Rectal smooth muscle tissue (tissue), 1 donor: Measurements from ENCODE around the gene CHAC1.
A peak's percentile ranks its signal among the peaks of the same experiment; 100 is the strongest.

Source experiments
- H3K27ac ChIP-seq: one replicate; pipeline ENCODE4 v1.7.0; 2013; ENCODE audit warnings: low read depth, low read length, inconsistent platforms
- H3K27me3 ChIP-seq: one replicate; pipeline ENCODE4 v1.7.0; 2013; ENCODE audit warnings: low read length; ENCODE audit not compliant: control insufficient read depth, insufficient read depth
- H3K36me3 ChIP-seq: one replicate; pipeline ENCODE4 v1.7.0; 2013; ENCODE audit warnings: low read length; ENCODE audit not compliant: control insufficient read depth, insufficient read depth
- H3K4me1 ChIP-seq: one replicate; pipeline ENCODE4 v1.7.0; 2013; ENCODE audit warnings: low read length; ENCODE audit not compliant: control insufficient read depth, insufficient read depth
- H3K4me3 ChIP-seq: one replicate; pipeline ENCODE4 v1.7.0; 2013; ENCODE audit warnings: low read length
- H3K9ac ChIP-seq: one replicate; pipeline ENCODE4 v1.7.0; 2013; ENCODE audit warnings: low read length

CHAC1 gene

GRCh38 chr15:40952901-40953712, at the start of gene CHAC1:
CHAC1 (plus strand) TSS chr15:40953471; CDS start chr15:40953584, 113 bp downstream.
- Histone ChIP-seq H3K4me1 (peaks cover 13% of the 10 kb centered on the region), H3K27ac (peak within 1 kb of the TSS; percentile 84), H3K9ac (peak within 1 kb of the TSS; percentile 53), H3K36me3 (no peaks in the 10 kb centered on the region), H3K27me3 (no peaks in the 10 kb centered on the region), H3K4me3 (peak within 1 kb of the TSS; percentile 87)

- peaks cover 10% of the 10 kb centered on the region for H3K4me1 ChIP-seq
- no peak overlapping the region for H3K27ac ChIP-seq
- H3K36me3 ChIP-seq = peaks cover 27% of the 10 kb centered on the region
- no peak overlapping the region for H3K9ac ChIP-seq
- H3K27me3 ChIP-seq = no peaks in the 10 kb centered on the region
- no peak overlapping the region for H3K4me3 ChIP-seq
These were observed 48.6 kb upstream of the CHAC1 start for GRCh38 chr15:40904552-40905201.

GRCh38 chr15:40906091-40906990, 46.9 kb upstream of the CHAC1 start:
- peak overlapping the region; percentile 78 for H3K4me3 ChIP-seq
- peaks cover 10% of the 10 kb centered on the region for H3K4me1 ChIP-seq

GRCh38 chr15:40906991-40907802, 46.1 kb upstream of the CHAC1 start:
- H3K4me3 ChIP-seq = peak overlapping the region; percentile 78
- no peaks in the 10 kb centered on the region for H3K27me3 ChIP-seq
- peaks cover 13% of the 10 kb centered on the region for H3K36me3 ChIP-seq
- H3K4me1 ChIP-seq = peaks cover 10% of the 10 kb centered on the region
- H3K27ac ChIP-seq = peak overlapping the region; percentile 84
- H3K9ac ChIP-seq = peak overlapping the region; percentile 93

More at GRCh38 chr15:40906091-40906990, 46.9 kb upstream of the CHAC1 start:
- H3K27me3 ChIP-seq = no peaks in the 10 kb centered on the region
- peak overlapping the region; percentile 84 for H3K27ac ChIP-seq
- peak overlapping the region; percentile 93 for H3K9ac ChIP-seq
- peaks cover 13% of the 10 kb centered on the region for H3K36me3 ChIP-seq

- Histone ChIP-seq H3K27me3 (no peaks in the 10 kb centered on the region), H3K36me3 (peaks cover 7% of the 10 kb centered on the region), H3K4me1 (peaks cover 10% of the 10 kb centered on the region), H3K9ac (no peak overlapping the region), H3K27ac (no peak overlapping the region), H3K4me3 (no peak overlapping the region)
These were observed 45.2 kb upstream of the CHAC1 start for GRCh38 chr15:40908095-40908494.

- H3K36me3 ChIP-seq = no peaks in the 10 kb centered on the region
- peaks cover 10% of the 10 kb centered on the region for H3K4me1 ChIP-seq
- no peaks in the 10 kb centered on the region for H3K27me3 ChIP-seq
- H3K9ac ChIP-seq = no peak overlapping the region
- no peak overlapping the region for H3K4me3 ChIP-seq
- H3K27ac ChIP-seq = no peak overlapping the region
These were observed 43.3 kb upstream of the CHAC1 start for GRCh38 chr15:40909662-40910630.

GRCh38 chr15:40911141-40911540, 42.1 kb upstream of the CHAC1 start:
- Histone ChIP-seq H3K4me1 (peaks cover 6% of the 10 kb centered on the region), H3K27ac (no peak overlapping the region)

GRCh38 chr15:40911693-40912092, 41.6 kb upstream of the CHAC1 start:
- H3K27me3 ChIP-seq = no peaks in the 10 kb centered on the region
- H3K4me3 ChIP-seq = no peak overlapping the region
- no peak overlapping the region for H3K9ac ChIP-seq
- H3K27ac ChIP-seq = no peak overlapping the region
- no peaks in the 10 kb centered on the region for H3K36me3 ChIP-seq
- peaks cover under 1% of the 10 kb centered on the region for H3K4me1 ChIP-seq

More at GRCh38 chr15:40911141-40911540, 42.1 kb upstream of the CHAC1 start:
- no peak overlapping the region for H3K4me3 ChIP-seq
- H3K9ac ChIP-seq = no peak overlapping the region
- H3K36me3 ChIP-seq = no peaks in the 10 kb centered on the region
- H3K27me3 ChIP-seq = no peaks in the 10 kb centered on the region

- H3K36me3 ChIP-seq = no peaks in the 10 kb centered on the region
- no peaks in the 10 kb centered on the region for H3K4me1 ChIP-seq
- H3K9ac ChIP-seq = no peak overlapping the region
- no peak overlapping the region for H3K4me3 ChIP-seq
- no peaks in the 10 kb centered on the region for H3K27me3 ChIP-seq
- no peak overlapping the region for H3K27ac ChIP-seq
These were observed 40.8 kb upstream of the CHAC1 start for GRCh38 chr15:40912478-40912877.

- Histone ChIP-seq H3K4me3 (no peak overlapping the region), H3K36me3 (no peaks in the 10 kb centered on the region), H3K27me3 (no peaks in the 10 kb centered on the region), H3K9ac (no peak overlapping the region), H3K4me1 (no peaks in the 10 kb centered on the region), H3K27ac (no peak overlapping the region)
These were observed 39.3 kb upstream of the CHAC1 start for GRCh38 chr15:40914013-40914412.

GRCh38 chr15:40914486-40914885, 38.8 kb upstream of the CHAC1 start:
- Histone ChIP-seq H3K27me3 (no peaks in the 10 kb centered on the region), H3K36me3 (no peaks in the 10 kb centered on the region), H3K4me1 (no peaks in the 10 kb centered on the region), H3K27ac (no peak overlapping the region), H3K9ac (no peak overlapping the region), H3K4me3 (no peak overlapping the region)
